Fibroblast of the aortic adventitia (primary cell): ENCODE results near the gene SLC2A4RG. TPM values are rescaled to one million over a fixed set of nuclear protein-coding genes. Genes with fewer than 3 reads are reported as not detected.

Experiments used
- DNase-seq: peaks from one replicate; pipeline ENCODE4 v3.0.0-alpha.2; 2010; ENCODE audit warnings: low read depth
- H3K4me3 ChIP-seq: 2 replicates; pipeline ENCODE4 v1.5.1; 2011; ENCODE audit warnings: low read depth, mild to moderate bottlenecking, control low read depth, low read length, moderate library complexity
- total RNA-seq: library from RNA; depleted of rRNA; stranded (reverse); fragments of >200 nt; gene quantifications from 2 replicates; pipeline ENCODE4 v1.2.3, GENCODE V29; 2012; ENCODE audit warnings: low replicate concordance
- TF ChIP-seq, protein P1 (sequence below): IDR thresholded peaks from 2 replicates; pipeline ENCODE4 v1.5.1; 2011; ENCODE audit warnings: mild to moderate bottlenecking, low read length, control low read depth, inconsistent platforms; ENCODE audit not compliant: insufficient read depth

SLC2A4RG gene
- total RNA-seq, 1 donor, result 39.2 TPM

DNA sequence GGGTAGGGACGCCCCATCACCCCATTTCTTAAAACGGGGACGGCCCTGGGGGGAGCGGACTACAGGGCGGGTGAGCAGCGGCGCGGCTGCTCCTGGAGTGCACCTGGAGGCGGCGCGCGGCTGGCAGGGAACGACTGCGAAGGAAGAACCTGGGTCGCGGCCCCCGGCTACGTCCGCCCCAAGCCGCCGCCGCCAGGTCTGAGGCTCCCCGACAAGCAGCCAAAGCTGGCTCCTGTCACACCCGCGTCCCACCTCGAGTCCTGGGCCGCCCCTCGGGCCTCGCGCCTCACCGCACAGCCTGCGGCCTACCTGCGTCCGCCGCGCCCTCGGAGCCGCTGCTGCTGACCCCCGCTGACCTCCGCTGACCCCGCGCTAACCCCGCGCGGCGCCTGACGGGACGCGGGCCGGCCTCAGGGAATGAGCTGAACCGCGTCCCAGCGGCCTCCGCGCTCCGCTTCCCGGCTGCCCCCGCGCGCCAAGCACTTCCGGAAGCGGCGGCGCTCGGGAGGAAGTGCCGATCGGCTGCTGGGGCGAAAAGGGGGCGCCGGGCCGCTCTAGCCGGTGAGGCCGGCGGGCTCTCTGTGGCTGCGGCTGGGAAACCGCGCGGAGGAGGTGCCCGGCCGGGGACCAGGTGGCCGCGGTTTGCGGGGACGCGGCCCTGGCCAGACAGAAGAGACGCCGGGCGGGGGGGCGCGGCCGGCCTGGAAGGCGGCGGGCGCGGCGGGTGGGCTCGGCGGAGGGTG, 31.8 kb upstream of the SLC2A4RG start, which contains the start of the genes ARFRP1 and ZGPAT:
ARFRP1 (minus strand) TSS at position 419 of the 743 bp plus-strand sequence. CDS start 885 bp downstream, outside the sequence.
ZGPAT (plus strand) TSS at position 482 of the 743 bp plus-strand sequence. CDS start 542 bp downstream, outside the sequence.
- TF ChIP-seq, protein P1, sequence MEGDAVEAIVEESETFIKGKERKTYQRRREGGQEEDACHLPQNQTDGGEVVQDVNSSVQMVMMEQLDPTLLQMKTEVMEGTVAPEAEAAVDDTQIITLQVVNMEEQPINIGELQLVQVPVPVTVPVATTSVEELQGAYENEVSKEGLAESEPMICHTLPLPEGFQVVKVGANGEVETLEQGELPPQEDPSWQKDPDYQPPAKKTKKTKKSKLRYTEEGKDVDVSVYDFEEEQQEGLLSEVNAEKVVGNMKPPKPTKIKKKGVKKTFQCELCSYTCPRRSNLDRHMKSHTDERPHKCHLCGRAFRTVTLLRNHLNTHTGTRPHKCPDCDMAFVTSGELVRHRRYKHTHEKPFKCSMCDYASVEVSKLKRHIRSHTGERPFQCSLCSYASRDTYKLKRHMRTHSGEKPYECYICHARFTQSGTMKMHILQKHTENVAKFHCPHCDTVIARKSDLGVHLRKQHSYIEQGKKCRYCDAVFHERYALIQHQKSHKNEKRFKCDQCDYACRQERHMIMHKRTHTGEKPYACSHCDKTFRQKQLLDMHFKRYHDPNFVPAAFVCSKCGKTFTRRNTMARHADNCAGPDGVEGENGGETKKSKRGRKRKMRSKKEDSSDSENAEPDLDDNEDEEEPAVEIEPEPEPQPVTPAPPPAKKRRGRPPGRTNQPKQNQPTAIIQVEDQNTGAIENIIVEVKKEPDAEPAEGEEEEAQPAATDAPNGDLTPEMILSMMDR, result no peak
- peak; percentile 68 for DNase-seq
- peak within 1 kb of the TSS; percentile 84 for H3K4me3 ChIP-seq

DNA sequence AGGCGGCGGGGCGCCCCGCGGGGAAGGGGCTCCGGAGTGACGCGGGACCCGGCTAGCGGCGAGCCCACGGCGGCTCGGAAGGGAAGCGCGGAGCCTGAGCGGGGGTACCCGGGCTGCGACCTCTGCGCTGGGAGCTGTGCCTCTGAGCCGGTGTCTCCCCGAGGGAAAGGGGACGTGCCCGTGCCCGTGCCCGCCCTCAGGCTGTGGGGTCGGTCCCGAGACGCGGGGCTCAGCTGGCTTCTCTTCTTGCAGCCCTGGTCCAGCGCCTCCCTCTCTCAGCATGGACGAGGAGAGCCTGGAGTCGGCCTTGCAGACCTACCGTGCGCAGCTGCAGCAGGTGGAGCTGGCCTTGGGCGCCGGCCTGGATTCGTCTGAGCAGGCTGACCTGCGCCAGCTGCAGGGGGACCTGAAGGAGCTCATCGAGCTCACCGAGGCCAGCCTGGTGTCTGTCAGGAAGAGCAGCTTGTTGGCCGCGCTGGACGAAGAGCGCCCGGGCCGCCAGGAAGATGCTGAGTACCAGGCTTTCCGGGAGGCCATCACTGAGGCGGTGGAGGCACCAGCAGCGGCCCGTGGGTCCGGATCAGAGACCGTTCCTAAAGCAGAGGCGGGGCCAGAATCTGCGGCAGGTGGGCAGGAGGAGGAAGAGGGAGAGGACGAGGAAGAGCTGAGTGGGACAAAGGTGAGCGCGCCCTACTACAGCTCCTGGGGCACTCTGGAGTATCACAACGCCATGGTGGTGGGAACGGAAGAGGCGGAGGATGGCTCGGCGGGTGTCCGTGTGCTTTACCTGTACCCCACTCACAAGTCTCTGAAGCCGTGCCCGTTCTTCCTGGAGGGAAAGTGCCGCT, 31.1 kb upstream of the SLC2A4RG start:
- TF ChIP-seq, protein P1, result no peak
- H3K4me3 ChIP-seq, result peak overlapping the region; percentile 84
- DNase-seq, result no peak

DNA sequence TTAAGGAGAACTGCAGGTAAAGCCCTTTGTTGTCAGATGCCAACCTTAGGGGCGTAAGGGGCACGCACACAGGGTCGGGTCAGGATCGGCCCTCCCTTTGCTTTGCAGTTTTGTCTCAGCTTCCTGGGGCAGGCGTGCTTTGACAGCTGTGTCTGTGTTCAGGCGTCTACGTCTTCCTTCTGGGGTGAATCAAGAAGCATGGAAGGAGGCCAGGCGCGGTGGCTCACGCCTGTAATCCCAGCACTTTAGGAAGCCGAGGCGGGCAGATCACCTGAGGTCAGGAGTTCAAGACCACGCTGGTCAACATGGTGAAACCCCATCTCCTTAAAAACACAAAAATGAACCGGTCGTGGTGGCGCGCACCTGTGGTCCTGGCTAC, 30.4 kb upstream of the SLC2A4RG start:
- peak overlapping the region; percentile 84 for H3K4me3 ChIP-seq
- TF ChIP-seq, protein P1, result no peak
- no peak for DNase-seq

DNA sequence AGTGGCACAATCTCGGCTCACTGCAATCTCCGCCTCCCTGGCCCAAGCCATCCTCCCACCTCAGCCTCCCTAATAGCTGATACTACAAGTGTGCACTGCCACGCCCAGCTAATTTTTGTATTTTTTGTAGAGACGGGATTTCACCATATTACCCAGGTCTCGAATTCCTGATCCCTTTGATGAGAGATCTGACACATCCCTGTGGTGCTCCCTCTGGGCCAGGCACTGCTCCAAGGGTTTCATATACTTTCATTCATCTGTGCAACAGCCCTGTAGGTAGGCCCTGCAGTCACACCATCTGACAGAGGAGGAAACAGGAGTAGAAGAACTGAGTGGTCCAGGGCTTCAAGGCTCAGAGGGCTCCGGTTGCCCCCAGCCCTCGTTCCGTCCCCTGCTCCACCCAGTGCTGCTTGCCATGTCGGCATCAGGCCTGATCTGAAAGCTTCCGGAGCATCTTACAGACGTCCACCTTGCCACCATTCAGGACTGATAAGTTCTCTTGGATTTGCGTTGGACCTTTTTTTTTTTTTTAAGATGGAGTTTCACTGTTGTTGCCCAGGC, 28.4 kb upstream of the SLC2A4RG start:
- TF ChIP-seq, protein P1, result no peak

DNA sequence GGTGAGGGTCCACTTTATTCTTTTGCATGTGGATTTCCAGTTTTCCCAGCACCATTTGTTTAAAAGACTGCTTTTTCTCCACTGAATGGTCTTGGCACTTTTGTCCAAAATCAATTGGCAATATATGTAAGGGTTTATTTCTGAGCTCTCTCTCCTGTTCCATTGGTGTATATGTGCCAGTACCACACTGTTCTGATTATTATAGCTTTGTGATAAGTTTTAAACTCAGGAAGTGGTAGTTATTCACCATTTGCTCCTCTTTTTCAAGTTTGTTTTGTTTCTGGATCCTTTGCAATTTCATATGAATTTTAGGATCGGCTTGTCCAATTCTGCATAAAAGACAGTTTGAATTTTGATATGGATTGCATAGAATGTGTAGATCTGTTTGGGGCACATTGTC, 27.4 kb upstream of the SLC2A4RG start:
- H3K4me3 ChIP-seq, result no peak overlapping the region
- no peak for DNase-seq
- TF ChIP-seq, protein P1, result no peak

More for the DNA sequence above, 28.4 kb upstream of the SLC2A4RG start:
- DNase-seq, result no peak
- H3K4me3 ChIP-seq, result no peak overlapping the region

DNA sequence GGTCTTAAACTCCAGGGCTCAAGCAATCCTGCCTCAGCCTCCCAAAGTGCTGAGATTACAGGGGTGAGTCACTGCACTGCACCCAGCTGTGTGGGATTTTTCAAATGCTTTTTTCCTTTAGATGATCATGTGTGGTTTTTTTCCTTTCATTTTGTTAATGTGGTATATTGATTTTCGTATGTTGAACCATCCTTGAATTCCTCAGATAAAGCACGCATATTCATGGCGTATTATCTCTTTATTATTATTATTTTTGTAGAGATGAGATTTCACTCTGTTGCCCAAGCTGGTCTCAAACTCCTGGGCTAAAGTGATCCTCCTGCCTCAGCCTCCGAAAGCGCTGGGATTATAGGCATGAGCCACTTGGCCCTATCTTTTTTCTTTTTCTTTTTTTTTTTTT, 24.7 kb upstream of the SLC2A4RG start:
- DNase-seq, result no peak
- TF ChIP-seq, protein P1, result no peak
- no peak overlapping the region for H3K4me3 ChIP-seq
